DND-41 (cell line): Measurements from ENCODE around the gene IMPACT.

ENCODE experiments used
- ATAC-seq: fragments of 200-7000 bp; cut with Tn5 transposase; 3 replicates; pipeline ENCODE4 v1.9.1; 2021; ENCODE audit warnings: low read depth; ENCODE audit not compliant: insufficient read depth
- DNase-seq: peaks from one replicate; pipeline ENCODE4 v3.0.0-alpha.2; 2020
- H2AFZ ChIP-seq: 2 replicates; pipeline ENCODE4 v1.6.0; 2012; ENCODE audit warnings: low read depth, low read length
- H3K27ac ChIP-seq: 2 replicates; pipeline ENCODE4 v1.5.1; 2012; ENCODE audit warnings: low read length, inconsistent platforms
- H3K27me3 ChIP-seq: fragments of 200-600 bp; sonication (generic); 2 replicates; pipeline ENCODE4 v1.6.0; 2012; ENCODE audit warnings: low read length, mild to moderate bottlenecking, inconsistent platforms; ENCODE audit not compliant: insufficient read depth, poor library complexity
- H3K36me3 ChIP-seq: 2 replicates; pipeline ENCODE4 v1.5.1; 2012; ENCODE audit warnings: low read length, inconsistent platforms; ENCODE audit not compliant: insufficient read depth
- H3K4me1 ChIP-seq: 2 replicates; pipeline ENCODE4 v1.5.1; 2012; ENCODE audit warnings: mild to moderate bottlenecking, low read length; ENCODE audit not compliant: insufficient read depth
- H3K4me2 ChIP-seq: 2 replicates; pipeline ENCODE4 v1.6.0; 2012; ENCODE audit warnings: mild to moderate bottlenecking, moderate library complexity, low read length, inconsistent platforms; ENCODE audit not compliant: insufficient read depth
- H3K4me3 ChIP-seq, 2 experiments: fragments of 200-600 bp in 1 of 2; shearing (Covaris generic) in 1 of 2; 2 replicates each; pipeline ENCODE4 v1.5.1; 2012 to 2016; ENCODE audit warnings: inconsistent platforms in 2 of 2, low read length in 2 of 2, mild to moderate bottlenecking in 2 of 2, low read depth in 1 of 2, moderate library complexity in 1 of 2
- H3K79me2 ChIP-seq: 2 replicates; pipeline ENCODE4 v1.6.0; 2012; ENCODE audit warnings: low read length, inconsistent platforms; ENCODE audit not compliant: insufficient read depth
- H3K9ac ChIP-seq: 2 replicates; pipeline ENCODE4 v1.6.0; 2012; ENCODE audit warnings: low read depth, mild to moderate bottlenecking, inconsistent platforms, low read length, moderate library complexity
- H3K9me3 ChIP-seq: 2 replicates; pipeline ENCODE4 v1.5.1; 2012; ENCODE audit warnings: low read length, moderate library complexity, mild to moderate bottlenecking, inconsistent platforms; ENCODE audit not compliant: insufficient read depth, severe bottlenecking
- H4K20me1 ChIP-seq: 2 replicates; pipeline ENCODE4 v1.6.0; 2012; ENCODE audit warnings: low read length; ENCODE audit not compliant: insufficient read depth
- CTCF ChIP-seq: IDR thresholded peaks from 2 replicates; pipeline ENCODE4 v1.5.1; 2012; ENCODE audit warnings: borderline replicate concordance, low read length, moderate library complexity, mild to moderate bottlenecking; ENCODE audit not compliant: poor library complexity, severe bottlenecking; ENCODE audit errors: extremely low read depth
- EZH2 ChIP-seq: IDR thresholded peaks from 3 replicates; pipeline ENCODE4 v1.6.1; 2012; ENCODE audit warnings: borderline replicate concordance, low read depth, mild to moderate bottlenecking, moderate library complexity, low read length, inconsistent platforms; ENCODE audit not compliant: severe bottlenecking

IMPACT gene

GRCh38 chr18:24426398-24427294 is at the start of gene IMPACT:
TSS of gene IMPACT (plus strand) at chr18:24426670. CDS start at chr18:24426757, 87 bp downstream.
- no peaks in the 10 kb centered on the region for H4K20me1 ChIP-seq
- no peak within 1 kb of the TSS for H3K4me3 ChIP-seq
- H3K4me1 ChIP-seq, result no peaks in the 10 kb centered on the region
- no peak within 1 kb of the TSS for H3K9ac ChIP-seq
- DNase-seq, result no peak
- no peaks in the 10 kb centered on the region for H3K36me3 ChIP-seq
- no peak for TF ChIP-seq EZH2
- no peak for TF ChIP-seq CTCF
- H3K27me3 ChIP-seq, result peaks cover 2% of the 10 kb centered on the region
- no peak within 1 kb of the TSS for H3K27ac ChIP-seq
- H2AFZ ChIP-seq, result no peak within 1 kb of the TSS
- H3K4me2 ChIP-seq, result no peak within 1 kb of the TSS
- no peaks in the 10 kb centered on the region for H3K9me3 ChIP-seq
- ATAC-seq, result no peak
- no peaks in the 10 kb centered on the region for H3K79me2 ChIP-seq

GRCh38 chr18:24378598-24378997 is 47.9 kb upstream of the IMPACT start:
- no peak for TF ChIP-seq EZH2
- no peak for TF ChIP-seq CTCF
- Histone ChIP-seq H3K36me3 (no peaks in the 10 kb centered on the region), H3K27me3 (no peaks in the 10 kb centered on the region), H3K4me3 (no peak overlapping the region), H3K9me3 (no peaks in the 10 kb centered on the region), H3K27ac (no peak overlapping the region), H2AFZ (no peak overlapping the region), H3K4me2 (no peak overlapping the region), H3K79me2 (no peaks in the 10 kb centered on the region), H3K9ac (no peak overlapping the region), H3K4me1 (no peaks in the 10 kb centered on the region), H4K20me1 (no peaks in the 10 kb centered on the region)
- ATAC-seq (no peak), DNase-seq (no peak)

GRCh38 chr18:24380163-24380747 is 46.2 kb upstream of the IMPACT start:
- no peak for TF ChIP-seq EZH2
- TF ChIP-seq CTCF, result no peak
- no peak overlapping the region for H3K9ac ChIP-seq
- H3K9me3 ChIP-seq, result no peaks in the 10 kb centered on the region
- H3K79me2 ChIP-seq, result no peaks in the 10 kb centered on the region
- no peak overlapping the region for H3K4me2 ChIP-seq
- no peaks in the 10 kb centered on the region for H3K27me3 ChIP-seq
- H3K4me1 ChIP-seq, result no peaks in the 10 kb centered on the region
- H4K20me1 ChIP-seq, result no peaks in the 10 kb centered on the region
- H3K4me3 ChIP-seq, result no peak overlapping the region
- H3K27ac ChIP-seq, result no peak overlapping the region
- no peaks in the 10 kb centered on the region for H3K36me3 ChIP-seq
- no peak for DNase-seq
- no peak overlapping the region for H2AFZ ChIP-seq
- no peak for ATAC-seq
